Mesodermal cell (in vitro differentiated cells): ENCODE data around the gene MOGAT3.

Experiments
- H3K27ac ChIP-seq: 2 replicates; pipeline ENCODE4 v1.7.0; 2013; ENCODE audit warnings: mild to moderate bottlenecking, low read depth, low read length, moderate library complexity; ENCODE audit not compliant: severe bottlenecking
- H3K36me3 ChIP-seq: 2 replicates; pipeline ENCODE4 v1.7.1; 2013; ENCODE audit warnings: mild to moderate bottlenecking, low read length, moderate library complexity; ENCODE audit not compliant: control insufficient read depth, insufficient read depth
- H3K4me1 ChIP-seq: one replicate; pipeline ENCODE4 v1.7.1; 2013; ENCODE audit warnings: mild to moderate bottlenecking, low read length; ENCODE audit not compliant: insufficient read depth, control insufficient read depth, poor library complexity, severe bottlenecking
- H3K4me3 ChIP-seq: 2 replicates; pipeline ENCODE4 v1.7.0; 2013; ENCODE audit warnings: low read length, control low read depth, mild to moderate bottlenecking; ENCODE audit not compliant: insufficient read depth, poor library complexity, severe bottlenecking; ENCODE audit errors: extremely low read depth
- H3K9me3 ChIP-seq: 2 replicates; pipeline ENCODE4 v1.7.1; 2013; ENCODE audit warnings: mild to moderate bottlenecking, low read length, moderate library complexity; ENCODE audit not compliant: control insufficient read depth
- WGBS, 2 experiments: methylation state at CpG; one replicate each; pipeline ENCODE4 v1.1.5; 2013; ENCODE audit warnings: missing lambda C conversion rate in 2 of 2; ENCODE audit not compliant: insufficient coverage in 2 of 2; 5-methylcytosine and 5-hydroxymethylcytosine counted together

Gene MOGAT3

DNA sequence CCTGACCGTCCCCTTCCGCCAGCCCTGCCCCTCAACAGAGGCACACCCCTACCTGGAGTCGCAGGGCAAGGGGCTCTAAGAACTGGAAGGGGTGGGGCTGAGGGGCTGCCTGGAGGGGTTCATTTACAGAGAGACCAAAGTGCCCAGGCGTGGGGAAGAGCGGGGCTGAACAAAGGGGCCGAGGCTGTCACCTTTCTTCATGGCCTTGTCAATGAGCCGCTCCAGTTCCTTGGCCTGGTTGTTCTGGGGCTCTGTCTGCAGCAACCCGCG is 39.0 kb upstream of the MOGAT3 start:
- Histone ChIP-seq H3K36me3 (peaks cover 44% of the 10 kb centered on the region), H3K4me1 (peaks cover 32% of the 10 kb centered on the region), H3K27ac (no peak overlapping the region), H3K4me3 (no peak overlapping the region), H3K9me3 (no peaks in the 10 kb centered on the region)
- 92 to 98% methylated on average over 4 to 8 of the region's 9 CpGs for WGBS, 2 experiments

DNA sequence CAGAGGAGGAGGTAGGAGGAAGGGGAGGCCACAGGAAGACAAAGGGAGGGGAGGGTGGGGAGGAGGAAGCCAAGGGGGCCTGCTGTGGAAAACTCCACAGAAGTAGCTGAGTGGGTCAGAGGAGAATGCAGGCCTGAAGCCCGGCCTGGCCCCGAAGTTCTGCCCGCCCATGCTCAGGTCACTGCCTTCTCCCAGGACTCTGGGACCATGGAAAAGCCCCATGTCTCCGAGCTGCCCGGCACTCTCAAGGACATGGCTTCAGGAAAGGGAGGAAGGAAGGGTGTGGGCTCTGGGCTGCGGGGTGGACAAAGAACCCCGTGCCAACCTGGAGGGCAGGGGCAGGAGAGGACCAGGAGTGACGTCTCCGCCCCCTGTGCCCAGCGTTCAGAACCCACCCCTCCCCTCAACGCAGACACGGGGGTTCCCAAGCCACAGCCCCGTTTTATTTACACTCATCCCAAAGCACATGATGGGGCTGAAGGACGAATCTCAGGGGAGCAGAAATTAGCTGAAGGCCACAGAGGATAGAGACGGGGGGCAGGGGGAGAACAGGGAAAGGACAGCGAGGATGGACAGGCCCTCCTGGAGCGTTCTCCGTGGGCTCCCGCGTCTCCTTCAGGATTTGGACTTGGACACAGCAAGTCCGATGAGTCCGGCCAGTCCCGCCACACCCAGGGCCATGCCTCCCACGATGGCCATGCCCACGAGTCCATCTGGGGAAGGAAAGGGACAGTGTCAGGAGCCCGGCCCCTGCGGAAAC is 38.5 kb upstream of the MOGAT3 start:
- Histone ChIP-seq H3K4me1 (peaks cover 32% of the 10 kb centered on the region), H3K36me3 (peaks cover 44% of the 10 kb centered on the region), H3K27ac (peak overlapping the region; percentile 66), H3K4me3 (no peak overlapping the region), H3K9me3 (no peaks in the 10 kb centered on the region)
- WGBS, 2 experiments: 88 to 94% methylated on average over 12 to 13 of the region's 27 CpGs

GRCh38 chr7:101238226-101239182 is 37.7 kb upstream of the MOGAT3 start:
- Histone ChIP-seq H3K4me3 (no peak overlapping the region), H3K27ac (peak overlapping the region; percentile 66), H3K4me1 (peaks cover 29% of the 10 kb centered on the region), H3K9me3 (no peaks in the 10 kb centered on the region), H3K36me3 (peaks cover 44% of the 10 kb centered on the region)
- 85 to 91% methylated on average over 24 to 25 of the region's 28 CpGs for WGBS, 2 experiments

- H3K36me3 ChIP-seq: peaks cover 35% of the 10 kb centered on the region
- H3K4me1 ChIP-seq: peaks cover 25% of the 10 kb centered on the region
- H3K27ac ChIP-seq: peak within 1 kb of the TSS; percentile 30
- 90 to 94% methylated on average over 19 of the region's 31 CpGs for WGBS, 2 experiments
- no peaks in the 10 kb centered on the region for H3K9me3 ChIP-seq
- no peak within 1 kb of the TSS for H3K4me3 ChIP-seq
Measured at GRCh38 chr7:101237206-101238067, 36.6 kb upstream of the MOGAT3 start, which contains the start of gene CLDN15. TSS of gene CLDN15 (minus strand) at chr7:101237802. CDS start at chr7:101237581, 221 bp downstream.

- Histone ChIP-seq H3K36me3 (peaks cover 30% of the 10 kb centered on the region), H3K9me3 (no peaks in the 10 kb centered on the region), H3K27ac (no peak overlapping the region), H3K4me3 (no peak overlapping the region), H3K4me1 (peaks cover 34% of the 10 kb centered on the region)
- WGBS, 2 experiments: 93 to 96% methylated on average over 10 to 19 of the region's 21 CpGs
Measured at GRCh38 chr7:101236292-101236835, 35.5 kb upstream of the MOGAT3 start.

GRCh38 chr7:101235522-101235921 is 34.7 kb upstream of the MOGAT3 start:
- 95 to 98% methylated on average over 4 to 7 of the region's 9 CpGs for WGBS, 2 experiments
- H3K9me3 ChIP-seq: no peaks in the 10 kb centered on the region
- H3K4me1 ChIP-seq: peaks cover 34% of the 10 kb centered on the region
- H3K27ac ChIP-seq: no peak overlapping the region
- H3K36me3 ChIP-seq: peaks cover 27% of the 10 kb centered on the region
- H3K4me3 ChIP-seq: no peak overlapping the region

- Histone ChIP-seq H3K27ac (no peak overlapping the region), H3K4me3 (no peak overlapping the region), H3K4me1 (peaks cover 33% of the 10 kb centered on the region), H3K36me3 (peaks cover 22% of the 10 kb centered on the region), H3K9me3 (no peaks in the 10 kb centered on the region)
- 77 to 84% methylated on average over 11 of the region's 11 CpGs for WGBS, 2 experiments
Measured at GRCh38 chr7:101235050-101235449, 34.2 kb upstream of the MOGAT3 start.

GRCh38 chr7:101234636-101235035 is 33.8 kb upstream of the MOGAT3 start:
- H3K36me3 ChIP-seq: peaks cover 18% of the 10 kb centered on the region
- H3K4me1 ChIP-seq: peaks cover 29% of the 10 kb centered on the region
- no peak overlapping the region for H3K4me3 ChIP-seq
- no peak overlapping the region for H3K27ac ChIP-seq
- 90 to 91% methylated on average over 2 to 5 of the region's 5 CpGs for WGBS, 2 experiments
- H3K9me3 ChIP-seq: no peaks in the 10 kb centered on the region

GRCh38 chr7:101233907-101234547 is 33.2 kb upstream of the MOGAT3 start:
- Histone ChIP-seq H3K36me3 (peaks cover 12% of the 10 kb centered on the region), H3K4me1 (peaks cover 23% of the 10 kb centered on the region), H3K4me3 (no peak overlapping the region), H3K9me3 (no peaks in the 10 kb centered on the region), H3K27ac (no peak overlapping the region)
- WGBS, 2 experiments: 90 to 92% methylated on average over 13 to 21 of the region's 21 CpGs
